NB4 (cell line): ENCODE measurements around the gene IRAK4.

Source experiments
- DNase-seq: peaks from one replicate; pipeline ENCODE4 v3.0.0; 2010; ENCODE audit warnings: low read depth
- H3K4me3 ChIP-seq: one replicate; pipeline ENCODE4 v1.5.1; 2011; ENCODE audit warnings: mild to moderate bottlenecking, low read depth, low read length, moderate library complexity
- MYC ChIP-seq: IDR thresholded peaks from 2 replicates; pipeline ENCODE4 v1.6.1; 2011; ENCODE audit warnings: low read depth, low read length
- POLR2A ChIP-seq: IDR thresholded peaks from 2 replicates; pipeline ENCODE4 v1.6.1; 2011; ENCODE audit warnings: mild to moderate bottlenecking; ENCODE audit not compliant: insufficient read length; ENCODE audit errors: extremely low read depth
- TF ChIP-seq, protein P1 (sequence below): IDR thresholded peaks from one replicate; pipeline ENCODE4 v1.5.1; 2012; ENCODE audit warnings: low read depth, low read length
- TF ChIP-seq, protein P2 (sequence below): IDR thresholded peaks from 2 replicates; pipeline ENCODE4 v1.6.1; 2011; ENCODE audit warnings: low read depth, low read length

The IRAK4 gene

DNA sequence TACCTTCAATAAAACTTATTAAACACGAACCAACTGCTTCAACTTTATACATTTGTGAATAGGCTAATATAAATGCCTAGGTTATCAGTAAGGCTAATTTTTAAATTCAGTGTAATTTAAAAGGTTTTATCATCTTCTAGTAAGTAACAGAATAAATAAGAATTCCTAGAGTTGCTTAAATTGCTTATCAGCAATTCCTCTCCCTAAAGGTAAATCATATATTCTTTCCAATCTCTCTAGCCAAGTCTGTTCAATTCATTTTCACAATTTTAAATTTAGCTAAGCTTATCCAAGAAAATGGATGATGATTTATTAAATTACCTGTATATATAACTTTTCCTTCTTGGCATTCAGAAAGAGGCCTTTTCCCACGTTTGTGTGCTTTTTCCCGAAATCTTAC is 4.7 kb upstream of the IRAK4 start:
- peak overlapping the region; percentile 37 for H3K4me3 ChIP-seq
- DNase-seq, result no peak
- TF ChIP-seq, protein P1, sequence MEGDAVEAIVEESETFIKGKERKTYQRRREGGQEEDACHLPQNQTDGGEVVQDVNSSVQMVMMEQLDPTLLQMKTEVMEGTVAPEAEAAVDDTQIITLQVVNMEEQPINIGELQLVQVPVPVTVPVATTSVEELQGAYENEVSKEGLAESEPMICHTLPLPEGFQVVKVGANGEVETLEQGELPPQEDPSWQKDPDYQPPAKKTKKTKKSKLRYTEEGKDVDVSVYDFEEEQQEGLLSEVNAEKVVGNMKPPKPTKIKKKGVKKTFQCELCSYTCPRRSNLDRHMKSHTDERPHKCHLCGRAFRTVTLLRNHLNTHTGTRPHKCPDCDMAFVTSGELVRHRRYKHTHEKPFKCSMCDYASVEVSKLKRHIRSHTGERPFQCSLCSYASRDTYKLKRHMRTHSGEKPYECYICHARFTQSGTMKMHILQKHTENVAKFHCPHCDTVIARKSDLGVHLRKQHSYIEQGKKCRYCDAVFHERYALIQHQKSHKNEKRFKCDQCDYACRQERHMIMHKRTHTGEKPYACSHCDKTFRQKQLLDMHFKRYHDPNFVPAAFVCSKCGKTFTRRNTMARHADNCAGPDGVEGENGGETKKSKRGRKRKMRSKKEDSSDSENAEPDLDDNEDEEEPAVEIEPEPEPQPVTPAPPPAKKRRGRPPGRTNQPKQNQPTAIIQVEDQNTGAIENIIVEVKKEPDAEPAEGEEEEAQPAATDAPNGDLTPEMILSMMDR, result no peak
- TF ChIP-seq POLR2A, result no peak
- TF ChIP-seq, protein P2, sequence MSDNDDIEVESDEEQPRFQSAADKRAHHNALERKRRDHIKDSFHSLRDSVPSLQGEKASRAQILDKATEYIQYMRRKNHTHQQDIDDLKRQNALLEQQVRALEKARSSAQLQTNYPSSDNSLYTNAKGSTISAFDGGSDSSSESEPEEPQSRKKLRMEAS, result no peak

DNA sequence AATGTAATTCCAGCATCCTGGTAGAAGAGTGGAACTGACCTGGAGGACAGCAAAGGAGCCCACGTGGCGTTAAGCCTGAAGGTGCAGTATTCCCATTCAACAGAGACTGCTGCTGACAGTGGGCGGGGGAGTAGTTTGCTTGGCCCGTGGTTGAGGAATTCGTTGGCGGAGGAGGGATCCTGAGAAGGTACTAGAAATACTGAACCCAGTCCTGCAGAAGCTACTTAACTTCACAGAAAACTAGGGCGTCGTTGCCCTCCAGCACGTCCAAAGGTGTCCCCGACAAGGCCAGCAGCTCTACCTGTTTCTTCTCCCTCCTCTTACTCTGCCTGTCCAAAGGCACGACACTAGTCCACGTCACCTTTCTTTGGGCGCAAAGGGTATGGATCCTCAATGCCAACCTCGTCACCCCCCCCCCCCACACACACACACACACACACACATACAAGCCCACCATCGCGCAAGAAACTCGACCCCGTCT is 464 bp upstream of the IRAK4 start:
- peak; percentile 52 for DNase-seq
- peak overlapping the region; percentile 91 for H3K4me3 ChIP-seq
- TF ChIP-seq POLR2A, result no peak
- TF ChIP-seq, protein P1, result no peak
- TF ChIP-seq, protein P2, result peak; percentile 73
- no peak for TF ChIP-seq MYC

DNA sequence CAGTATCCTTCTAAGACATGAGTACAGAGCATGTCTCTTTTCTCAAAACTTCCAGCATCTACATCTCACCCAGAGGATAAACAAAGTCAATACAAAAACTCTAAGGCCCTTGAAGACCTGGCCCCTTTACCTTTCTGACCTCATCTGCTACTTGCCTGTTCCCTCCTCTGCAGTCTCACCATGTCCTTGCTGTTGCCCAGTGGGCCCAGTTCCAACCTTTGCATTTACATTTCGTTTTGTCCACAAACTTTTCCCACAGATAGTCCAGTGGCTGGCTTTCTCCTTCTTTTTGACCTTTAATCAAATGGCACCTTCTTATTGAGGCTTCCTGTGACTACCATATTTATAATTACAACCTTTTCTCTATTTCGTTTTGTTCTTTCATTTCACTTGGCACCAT is 1.6 kb downstream of the IRAK4 start:
- DNase-seq, result no peak
- peak overlapping the region; percentile 91 for H3K4me3 ChIP-seq
- TF ChIP-seq POLR2A (no peak), MYC (no peak)
- TF ChIP-seq, protein P1, result no peak
- TF ChIP-seq, protein P2, result no peak

DNA sequence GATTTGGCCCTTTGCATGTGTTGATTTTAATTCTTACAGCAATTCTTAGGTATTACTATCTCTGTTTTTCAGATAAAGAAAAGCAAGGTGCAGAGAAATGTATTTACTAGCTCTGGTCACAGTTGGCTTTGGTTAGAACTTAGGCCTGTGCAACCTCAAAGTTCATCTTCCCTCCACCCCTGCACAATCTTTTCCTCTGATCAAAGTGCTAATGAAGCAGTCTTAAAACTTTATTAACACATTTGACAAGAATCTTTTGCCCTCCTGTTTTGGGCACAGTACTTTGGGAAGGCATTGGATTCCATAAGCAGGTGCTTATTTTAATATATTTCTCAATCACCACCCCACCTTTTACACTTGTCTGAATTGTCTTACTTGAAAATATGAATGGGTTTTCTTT is 2.7 kb downstream of the IRAK4 start:
- H3K4me3 ChIP-seq, result peak overlapping the region; percentile 91
- TF ChIP-seq, protein P2, result no peak
- TF ChIP-seq MYC (no peak), POLR2A (no peak)
- TF ChIP-seq, protein P1, result no peak
- peak; percentile 8 for DNase-seq

DNA sequence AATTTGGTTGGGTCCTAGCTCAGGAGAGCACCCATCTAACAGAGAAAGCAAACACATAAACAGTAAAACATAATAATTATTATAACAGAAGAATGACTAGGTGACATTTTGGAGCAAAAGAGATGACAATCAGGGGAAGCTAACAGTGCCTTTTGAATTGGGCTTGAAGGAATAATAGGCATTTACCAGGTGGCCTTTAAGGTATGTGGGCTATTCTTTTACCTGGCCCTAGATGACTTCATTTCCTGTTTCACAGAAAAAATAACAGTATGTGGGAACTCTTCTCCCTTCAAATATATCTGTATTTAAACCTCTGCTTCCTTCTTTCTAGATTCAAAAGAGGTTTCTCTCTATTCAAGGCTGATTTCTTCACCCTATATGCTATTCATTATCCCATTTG is 3.8 kb downstream of the IRAK4 start:
- no peak for DNase-seq
- TF ChIP-seq, protein P2, result no peak
- TF ChIP-seq POLR2A (no peak), MYC (no peak)
- TF ChIP-seq, protein P1, result no peak
- no peak overlapping the region for H3K4me3 ChIP-seq

DNA sequence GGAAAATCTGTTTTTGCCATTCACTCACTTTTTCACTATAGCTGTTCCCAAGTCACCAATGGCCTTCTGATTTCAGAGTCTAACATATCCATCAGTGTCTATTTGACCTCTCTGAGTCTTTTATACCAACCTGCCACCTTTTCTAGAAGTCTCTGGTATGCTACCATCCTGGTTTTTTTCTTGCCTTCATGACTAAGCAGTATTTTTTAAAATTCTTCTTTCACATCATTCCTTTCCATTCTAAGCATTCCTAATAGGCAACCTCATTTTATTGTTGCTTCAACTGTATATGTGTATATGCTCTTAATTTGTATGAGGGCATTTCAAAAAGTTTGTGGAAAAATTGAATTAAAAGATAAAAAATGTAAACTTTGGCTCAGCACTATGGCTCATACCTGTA is 5.0 kb downstream of the IRAK4 start:
- H3K4me3 ChIP-seq, result no peak overlapping the region
- DNase-seq, result no peak
- TF ChIP-seq, protein P2, result no peak
- no peak for TF ChIP-seq MYC
- TF ChIP-seq, protein P1, result no peak
